ENCODE results near the gene MSLN. TPM values are rescaled to one million over a fixed set of nuclear protein-coding genes. Genes with fewer than 3 reads are reported as not detected.

The MSLN gene
- total RNA-seq, 1 donor from 2014 or later, result 93.3 TPM

GRCh38 chr16:814974-815373, 54.4 kb downstream of the MSLN start:
- ATAC-seq (no peak), DNase-seq (no peak)
- H3K9me3 ChIP-seq, result no peaks in the 10 kb centered on the region
- H3K4me3 ChIP-seq, result no peak overlapping the region
- intact Hi-C loops (cut with DNase I), result loop anchor here (10.0 kb wide), 1 partner anchor 240 kb away; no protein-coding TSS in a partner anchor
- H3K27me3 ChIP-seq, result peaks cover 66% of the 10 kb centered on the region
- H3K27ac ChIP-seq, result no peak overlapping the region
- H3K4me1 ChIP-seq, result no peaks in the 10 kb centered on the region
- TF ChIP-seq CTCF (IDR thresholded peaks at IDR 0.05), result no peak
- no peaks in the 10 kb centered on the region for H3K36me3 ChIP-seq

- DNase-seq (no peak), ATAC-seq (no peak)
- Histone ChIP-seq H3K27me3 (peaks cover 66% of the 10 kb centered on the region), H3K36me3 (no peaks in the 10 kb centered on the region), H3K27ac (no peak overlapping the region), H3K4me1 (no peaks in the 10 kb centered on the region), H3K9me3 (no peaks in the 10 kb centered on the region), H3K4me3 (no peak overlapping the region)
- no peak for TF ChIP-seq CTCF (IDR thresholded peaks at IDR 0.05)
- intact Hi-C loops (cut with DNase I), result loop anchor here (10.0 kb wide), 1 partner anchor 239 kb away; no protein-coding TSS in a partner anchor
These were observed 55.3 kb downstream of the MSLN start for GRCh38 chr16:815861-816260.

DNA sequence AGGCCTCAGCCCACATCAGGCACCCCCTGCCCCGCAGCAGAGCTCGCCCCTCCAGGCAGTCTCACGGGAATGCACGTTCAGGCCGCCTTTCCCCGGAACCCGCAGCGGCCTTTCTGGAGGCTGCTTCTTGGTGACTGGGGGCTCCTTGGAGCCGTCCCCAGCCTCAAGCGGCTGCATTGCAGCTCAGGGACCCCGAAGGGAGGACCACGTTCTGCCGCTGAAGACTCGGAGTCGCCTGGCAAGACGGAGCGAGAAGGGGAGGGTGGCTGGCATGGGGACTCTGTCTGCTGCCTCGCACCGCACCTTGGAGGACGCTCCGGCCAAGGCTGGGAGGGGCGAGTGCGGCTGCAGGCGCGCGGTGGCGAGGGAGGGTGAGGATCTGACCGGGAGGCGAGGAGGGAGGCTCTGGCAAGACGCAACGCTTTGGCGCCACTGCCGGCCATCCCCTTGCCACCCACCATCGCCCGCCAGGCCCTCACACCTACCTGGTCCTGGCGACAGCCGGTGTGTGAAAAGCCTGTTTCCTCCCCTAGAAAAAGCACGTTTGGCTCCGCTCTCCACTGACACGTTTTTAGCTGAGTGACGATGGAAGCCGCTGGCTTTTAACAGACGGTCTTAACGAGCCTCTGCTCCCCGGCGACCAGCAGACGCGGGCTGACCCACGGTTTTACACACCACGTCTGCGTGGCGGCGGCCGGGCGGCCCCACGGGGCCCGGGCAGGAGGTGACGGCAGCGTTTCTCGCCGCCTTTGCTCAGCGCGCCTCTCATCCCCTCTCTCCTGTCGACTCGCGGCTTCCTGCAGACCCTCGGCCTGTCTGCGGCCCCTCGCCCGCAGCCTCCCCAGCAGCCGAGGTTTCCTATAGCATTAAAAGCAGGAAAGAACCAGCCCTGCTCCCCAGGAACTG, 56.7 kb downstream of the MSLN start:
- H3K36me3 ChIP-seq, result no peaks in the 10 kb centered on the region
- H3K27me3 ChIP-seq, result peaks cover 61% of the 10 kb centered on the region
- no peak for ATAC-seq
- no peak for TF ChIP-seq CTCF (IDR thresholded peaks at IDR 0.05)
- no peaks in the 10 kb centered on the region for H3K4me1 ChIP-seq
- no peak for DNase-seq
- H3K4me3 ChIP-seq, result no peak overlapping the region
- no peaks in the 10 kb centered on the region for H3K9me3 ChIP-seq
- intact Hi-C loops (cut with DNase I), result loop anchor here (10.0 kb wide), 1 partner anchor 238 kb away; no protein-coding TSS in a partner anchor
- H3K27ac ChIP-seq, result no peak overlapping the region

- Histone ChIP-seq H3K9me3 (no peaks in the 10 kb centered on the region), H3K4me3 (no peak overlapping the region), H3K27me3 (peaks cover 52% of the 10 kb centered on the region), H3K4me1 (no peaks in the 10 kb centered on the region), H3K36me3 (no peaks in the 10 kb centered on the region), H3K27ac (no peak overlapping the region)
- intact Hi-C loops (cut with DNase I), result loop anchor here (10.0 kb wide), 1 partner anchor 237 kb away; no protein-coding TSS in a partner anchor
- ATAC-seq (no peak), DNase-seq (no peak)
- no peak for TF ChIP-seq CTCF (IDR thresholded peaks at IDR 0.05)
These were observed 57.6 kb downstream of the MSLN start for GRCh38 chr16:818132-818531.

Small RNAs within 50 kb of the gene (microRNA-seq; reads per million reads assigned to microRNA genes)
- not detected for gene MIR662 (ENCODE audit: borderline microRNAs expressed)

Other genes starting within 250 kb of the MSLN start
- gene CAPN15, start 233.0 kb upstream of the MSLN start, total RNA-seq, result 45.2 TPM
- gene PRR35, start 200.3 kb upstream of the MSLN start, total RNA-seq, result not detected
- 0.98 TPM for gene NHLRC4, start 193.7 kb upstream of the MSLN start, total RNA-seq
- 59.4 TPM for gene PIGQ, start 190.8 kb upstream of the MSLN start, total RNA-seq
- 47.6 TPM for gene RAB40C, start 170.7 kb upstream of the MSLN start, total RNA-seq
- 1.5 TPM for gene WFIKKN1, start 129.7 kb upstream of the MSLN start, total RNA-seq
- 53.5 TPM for gene METTL26, start 124.4 kb upstream of the MSLN start, total RNA-seq
- gene MCRIP2, start 118.9 kb upstream of the MSLN start, total RNA-seq, result 57.9 TPM
- 23.2 TPM for gene WDR90, start 111.4 kb upstream of the MSLN start, total RNA-seq
- gene RHOT2, start 92.6 kb upstream of the MSLN start, total RNA-seq, result 92.5 TPM
- gene RHBDL1, start 85.1 kb upstream of the MSLN start, total RNA-seq, result 2.0 TPM
- 98.9 TPM for gene STUB1, start 80.3 kb upstream of the MSLN start, total RNA-seq
- 51.3 TPM for gene JMJD8, start 76.4 kb upstream of the MSLN start, total RNA-seq
- gene WDR24, start 70.3 kb upstream of the MSLN start, total RNA-seq, result 12.9 TPM
- 3.6 TPM for gene FBXL16, start 54.9 kb upstream of the MSLN start, total RNA-seq
- gene METRN, start 45.6 kb upstream of the MSLN start, total RNA-seq, result 30.4 TPM
- gene ANTKMT, start 39.6 kb upstream of the MSLN start, total RNA-seq, result 30.5 TPM
- gene CCDC78, start 34.3 kb upstream of the MSLN start, total RNA-seq, result 0.78 TPM
- 8.9 TPM for gene HAGHL, start 33.6 kb upstream of the MSLN start, total RNA-seq
- gene CIAO3, start 19.7 kb upstream of the MSLN start, total RNA-seq, result 24.2 TPM
- gene RPUSD1, start 27.6 kb downstream of the MSLN start, total RNA-seq, result 14.2 TPM
- 12.3 TPM for gene CHTF18, start 27.9 kb downstream of the MSLN start, total RNA-seq
- not detected for gene GNG13, start 40.0 kb downstream of the MSLN start, total RNA-seq
- 19.0 TPM for gene LMF1, start 210.2 kb downstream of the MSLN start, total RNA-seq
- 0.81 TPM for gene SOX8, start 221.0 kb downstream of the MSLN start, total RNA-seq

Data from upper lobe of right lung (tissue), 1 donor.